ENCODE results near the gene AKAP12. TPM values are rescaled to one million over a fixed set of nuclear protein-coding genes. Genes with fewer than 3 reads are reported as not detected.

AKAP12 gene
- total and polyA plus RNA-seq, 4 donors: 9.4 to 110 (median 24.6) TPM

GRCh38 chr6:151213352-151213751 is 26.4 kb upstream of the AKAP12 start:
- Histone ChIP-seq H3K4me1 (ENCODE audit: control insufficient read depth in 5 of 5, insufficient read depth in 5 of 5, low read length in 5 of 5) (peaks cover 0 to 8% (median 0%) of the 10 kb centered on the region in 5 donors), H3K9ac (ENCODE audit: insufficient read depth in 1 of 2, low read length in 2 of 2) (no peak overlapping the region), H3K9me3 (ENCODE audit: control insufficient read depth in 4 of 4, insufficient read depth in 3 of 4, low read length in 3 of 4) (peaks cover 0 to 3% (median 0%) of the 10 kb centered on the region in 4 donors), H3K27me3 (ENCODE audit: control insufficient read depth in 3 of 3, insufficient read depth in 3 of 3, low read length in 2 of 3) (no peaks in the 10 kb centered on the region), H3K4me3 (no peak overlapping the region), H3K36me3 (ENCODE audit: control insufficient read depth in 4 of 4, insufficient read depth in 4 of 4, low read length in 4 of 4) (no peaks in the 10 kb centered on the region), H3K27ac (ENCODE audit: low read depth in 1 of 2, low read length in 1 of 2) (no peak overlapping the region)
- 94 to 95% methylated on average over 5 of the region's 5 CpGs for WGBS, 2 donors
- DNase-seq (no peak), ATAC-seq (ENCODE audit: insufficient read depth, low FRiP score) (no peak)
- no peak for TF ChIP-seq CTCF (IDR thresholded peaks at IDR 0.05; ENCODE audit: control extremely low read depth, extremely low read depth)

GRCh38 chr6:151215999-151216398 is 23.8 kb upstream of the AKAP12 start:
- Histone ChIP-seq H3K9ac (ENCODE audit: insufficient read depth in 1 of 2, low read length in 2 of 2) (no peak overlapping the region), H3K4me3 (no peak overlapping the region), H3K27me3 (ENCODE audit: control insufficient read depth in 3 of 3, insufficient read depth in 3 of 3, low read length in 2 of 3) (no peaks in the 10 kb centered on the region), H3K27ac (ENCODE audit: low read depth in 1 of 2, low read length in 1 of 2) (no peak overlapping the region), H3K9me3 (ENCODE audit: control insufficient read depth in 4 of 4, insufficient read depth in 3 of 4, low read length in 3 of 4) (peaks cover 0 to 3% (median 0%) of the 10 kb centered on the region in 4 donors), H3K4me1 (ENCODE audit: control insufficient read depth in 5 of 5, insufficient read depth in 5 of 5, low read length in 5 of 5) (peaks cover 0 to 3% (median 0%) of the 10 kb centered on the region in 5 donors), H3K36me3 (ENCODE audit: control insufficient read depth in 4 of 4, insufficient read depth in 4 of 4, low read length in 4 of 4) (no peaks in the 10 kb centered on the region)
- ATAC-seq (ENCODE audit: insufficient read depth, low FRiP score) (no peak), DNase-seq (no peak)
- 83 to 93% methylated on average over 2 of the region's 2 CpGs for WGBS, 2 donors
- no peak for TF ChIP-seq CTCF (IDR thresholded peaks at IDR 0.05; ENCODE audit: control extremely low read depth, extremely low read depth)

GRCh38 chr6:151216804-151217203 is 23.0 kb upstream of the AKAP12 start:
- Histone ChIP-seq H3K9me3 (ENCODE audit: control insufficient read depth in 4 of 4, insufficient read depth in 3 of 4, low read length in 3 of 4) (no peaks in the 10 kb centered on the region), H3K9ac (ENCODE audit: insufficient read depth in 1 of 2, low read length in 2 of 2) (no peak overlapping the region), H3K4me1 (ENCODE audit: control insufficient read depth in 5 of 5, insufficient read depth in 5 of 5, low read length in 5 of 5) (peaks cover 0 to 3% (median 0%) of the 10 kb centered on the region in 5 donors), H3K27ac (ENCODE audit: low read depth in 1 of 2, low read length in 1 of 2) (no peak overlapping the region), H3K27me3 (ENCODE audit: control insufficient read depth in 3 of 3, insufficient read depth in 3 of 3, low read length in 2 of 3) (no peaks in the 10 kb centered on the region), H3K36me3 (ENCODE audit: control insufficient read depth in 4 of 4, insufficient read depth in 4 of 4, low read length in 4 of 4) (no peaks in the 10 kb centered on the region), H3K4me3 (no peak overlapping the region)
- DNase-seq (no peak), ATAC-seq (ENCODE audit: insufficient read depth, low FRiP score) (no peak)
- TF ChIP-seq CTCF (IDR thresholded peaks at IDR 0.05; ENCODE audit: control extremely low read depth, extremely low read depth): no peak
- 81 to 83% methylated on average over 6 of the region's 6 CpGs for WGBS, 2 donors

GRCh38 chr6:151219192-151219591 is 20.6 kb upstream of the AKAP12 start:
- no peaks in the 10 kb centered on the region for H3K9me3 ChIP-seq (ENCODE audit: control insufficient read depth in 4 of 4, insufficient read depth in 3 of 4, low read length in 3 of 4)
- TF ChIP-seq CTCF (IDR thresholded peaks at IDR 0.05; ENCODE audit: control extremely low read depth, extremely low read depth): no peak
- no peak for ATAC-seq (ENCODE audit: insufficient read depth, low FRiP score)
- no peak overlapping the region for H3K9ac ChIP-seq (ENCODE audit: insufficient read depth in 1 of 2, low read length in 2 of 2)
- H3K4me1 ChIP-seq (ENCODE audit: control insufficient read depth in 5 of 5, insufficient read depth in 5 of 5, low read length in 5 of 5): peaks cover 0 to 5% (median 0%) of the 10 kb centered on the region in 5 donors
- H3K27me3 ChIP-seq (ENCODE audit: control insufficient read depth in 3 of 3, insufficient read depth in 3 of 3, low read length in 2 of 3): no peaks in the 10 kb centered on the region
- H3K27ac ChIP-seq (ENCODE audit: low read depth in 1 of 2, low read length in 1 of 2): no peak overlapping the region
- DNase-seq: no peak
- H3K36me3 ChIP-seq (ENCODE audit: control insufficient read depth in 4 of 4, insufficient read depth in 4 of 4, low read length in 4 of 4): no peaks in the 10 kb centered on the region
- H3K4me3 ChIP-seq: no peak overlapping the region
- 88 to 89% methylated on average over 3 of the region's 3 CpGs for WGBS, 2 donors

Data from lung (tissue), 12 donors.